GM19238 (cell line): Measurements from ENCODE around the gene NPEPPS.

ENCODE experiments used
- DNase-seq: peaks from one replicate; pipeline ENCODE4 v3.0.0; 2011; ENCODE audit warnings: low spot score; ENCODE audit not compliant: insufficient read length

NPEPPS gene

GRCh38 chr17:47628014-47628566 lies 97.2 kb downstream of the NPEPPS start:
- DNase-seq: no peak

DNA sequence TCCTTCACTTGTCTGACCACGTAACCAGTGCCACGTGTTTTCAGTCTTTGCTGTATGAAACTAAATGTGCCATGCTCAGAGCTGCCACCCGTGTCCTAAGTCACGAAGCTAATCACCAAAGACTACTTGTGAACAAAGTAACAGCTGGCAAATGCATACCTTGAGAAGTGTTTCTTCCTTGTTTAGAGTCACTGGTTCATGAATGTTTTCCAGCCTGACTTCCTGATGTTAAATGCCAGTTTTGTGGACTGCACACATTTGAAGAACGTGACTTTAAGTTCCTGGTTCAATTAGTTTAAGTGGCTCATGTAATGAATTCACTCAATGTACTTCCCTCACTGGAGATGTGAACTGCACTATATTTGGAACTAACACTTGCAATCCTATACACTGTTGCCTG lies 98.9 kb downstream of the NPEPPS start:
- no peak for DNase-seq

GRCh38 chr17:47630614-47631013 lies 99.7 kb downstream of the NPEPPS start:
- DNase-seq: no peak

DNA sequence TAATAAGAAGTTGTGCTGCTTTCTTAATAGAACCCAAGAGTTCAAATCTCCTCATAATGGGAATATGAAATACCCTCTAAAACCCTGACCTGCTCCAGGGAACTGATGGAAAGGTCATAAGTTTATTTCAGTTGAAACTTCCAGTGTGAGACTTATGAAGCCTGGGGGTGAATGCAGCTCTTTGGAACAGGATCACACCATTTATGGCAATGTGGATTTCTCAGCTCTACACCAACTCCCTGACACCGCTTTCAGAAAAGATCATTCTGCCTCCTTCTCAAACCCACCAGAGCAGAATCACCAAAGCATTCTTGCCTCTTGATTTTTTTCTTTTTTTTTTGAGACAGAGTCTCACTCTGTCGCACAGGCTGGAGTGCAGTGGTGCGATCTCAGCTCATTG lies 102.1 kb downstream of the NPEPPS start:
- no peak for DNase-seq

DNA sequence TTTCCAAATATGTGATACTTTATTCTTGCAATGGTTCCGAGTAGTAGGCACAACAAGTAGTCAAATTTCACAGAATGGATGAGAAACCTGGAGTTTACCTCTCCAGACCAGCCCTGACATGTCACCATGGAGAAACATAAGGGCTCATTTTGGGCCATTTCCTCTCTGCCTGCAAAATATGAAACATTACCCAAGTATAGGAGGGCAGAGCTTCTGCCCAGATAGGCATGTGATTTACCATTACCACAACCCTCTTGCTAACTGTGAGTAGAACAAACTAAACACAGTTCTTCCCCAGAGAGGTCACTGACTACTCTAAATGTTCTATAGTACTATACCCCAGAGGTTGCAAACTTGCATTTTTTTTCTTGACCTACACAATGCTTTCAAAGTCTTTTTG lies 103.1 kb downstream of the NPEPPS start:
- DNase-seq: no peak

DNA sequence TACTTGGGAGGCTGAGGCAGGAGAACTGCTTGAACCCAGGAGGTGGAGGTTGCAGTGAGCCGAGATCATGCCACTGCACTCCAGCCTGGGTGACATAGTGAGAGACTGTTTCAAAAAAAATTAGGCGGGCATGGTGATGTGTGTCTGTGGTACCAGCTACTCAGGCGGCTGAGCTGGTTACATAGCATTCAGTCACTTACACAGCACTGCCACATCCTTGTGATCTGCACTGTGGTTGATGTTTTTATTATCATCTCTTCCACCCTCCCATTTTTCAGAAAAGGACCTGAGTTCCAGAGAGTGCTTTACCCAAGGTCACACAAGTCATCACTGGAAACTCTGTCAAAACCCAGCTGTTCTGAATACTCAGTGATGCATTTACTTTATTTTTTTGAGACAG lies 104.0 kb downstream of the NPEPPS start:
- DNase-seq: no peak

- no peak for DNase-seq
Measured at GRCh38 chr17:47635734-47636133, 104.8 kb downstream of the NPEPPS start.

DNA sequence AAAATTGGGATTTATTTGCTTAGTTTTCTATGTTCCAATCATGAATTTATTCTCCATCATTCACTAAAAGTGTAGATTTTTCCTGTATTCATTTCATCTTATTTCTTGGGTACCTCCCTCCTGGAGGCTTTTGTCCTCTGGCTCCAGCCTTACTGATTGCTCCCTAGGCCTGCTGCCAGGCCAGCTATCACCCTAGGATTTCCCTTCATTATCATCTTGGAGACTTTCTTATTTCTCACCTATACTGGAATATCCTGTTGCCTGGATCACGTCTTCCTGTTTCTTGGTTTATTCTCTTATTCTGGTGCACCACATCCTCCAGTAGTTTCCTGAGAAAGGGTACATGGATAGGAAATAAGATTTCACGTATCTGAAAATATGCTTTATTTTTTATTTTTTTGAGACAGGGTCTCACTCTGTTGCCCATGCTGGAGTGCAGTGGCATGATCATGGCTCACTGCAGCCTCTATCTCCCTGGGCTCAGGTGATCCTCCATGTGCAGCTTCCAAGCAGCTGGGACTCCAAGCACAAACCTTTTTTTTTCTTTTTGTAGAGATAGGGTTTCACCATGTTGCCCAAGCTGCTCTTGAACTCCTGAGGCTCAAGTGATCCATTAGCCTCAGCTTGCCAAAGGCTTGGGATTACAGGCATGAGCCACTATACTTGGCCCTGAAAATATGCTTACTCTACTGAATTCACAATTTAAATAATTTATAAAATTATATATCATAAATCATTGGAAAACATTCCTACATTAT lies 105.5 kb downstream of the NPEPPS start:
- no peak for DNase-seq

GRCh38 chr17:47638903-47639302 lies 108.0 kb downstream of the NPEPPS start:
- no peak for DNase-seq

GRCh38 chr17:47640076-47640475 lies 109.2 kb downstream of the NPEPPS start:
- no peak for DNase-seq

- no peak for DNase-seq
Measured at GRCh38 chr17:47641202-47641601, 110.3 kb downstream of the NPEPPS start.

DNA sequence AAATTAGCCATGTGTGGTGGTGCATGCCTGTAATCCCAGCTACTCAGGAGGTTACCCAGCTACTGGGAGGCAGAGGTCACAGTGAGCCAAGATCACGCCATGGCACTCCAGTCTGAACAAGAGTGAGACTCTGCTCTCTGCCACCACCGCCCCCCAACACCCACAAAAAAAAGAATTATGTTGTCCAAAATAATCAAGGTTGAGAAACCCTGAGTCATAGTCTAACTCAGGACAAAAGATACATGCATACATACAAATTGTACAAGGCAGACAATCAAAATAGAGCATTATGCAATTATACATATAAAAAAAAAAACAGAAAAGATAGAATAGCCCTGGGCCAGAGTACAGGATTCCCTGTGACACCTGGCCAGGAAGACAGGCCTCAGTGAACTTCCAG lies 112.2 kb downstream of the NPEPPS start:
- DNase-seq: no peak

DNA sequence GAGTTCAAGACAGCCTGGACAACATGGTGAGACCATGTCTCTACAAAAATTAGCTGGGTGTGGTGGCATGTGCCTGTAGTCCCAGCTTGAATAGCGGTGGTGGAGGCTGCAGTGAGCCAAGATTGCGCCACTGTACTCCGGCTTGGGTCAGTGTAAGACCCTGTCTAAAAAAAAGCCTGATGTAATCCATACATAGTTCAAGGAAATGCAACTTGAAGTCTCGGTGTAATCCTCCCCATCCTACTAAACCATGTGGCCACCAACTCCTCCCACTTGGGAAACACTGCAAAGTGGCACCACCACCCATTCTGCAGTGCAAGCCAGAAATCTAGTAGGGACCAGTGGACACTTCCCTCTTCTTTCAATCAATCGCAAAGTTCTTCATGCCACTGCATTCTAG lies 113.4 kb downstream of the NPEPPS start:
- no peak for DNase-seq

GRCh38 chr17:47649153-47649971 lies 118.5 kb downstream of the NPEPPS start, which contains the start of gene KPNB1:
TSS of gene KPNB1 (plus strand) at chr17:47649919. CDS start at chr17:47650245, 326 bp downstream.
- DNase-seq: peak; percentile 79

GRCh38 chr17:47649972-47650524 lies 119.1 kb downstream of the NPEPPS start:
- no peak for DNase-seq

GRCh38 chr17:47650525-47651522 lies 119.9 kb downstream of the NPEPPS start:
- DNase-seq: peak; percentile 82

DNA sequence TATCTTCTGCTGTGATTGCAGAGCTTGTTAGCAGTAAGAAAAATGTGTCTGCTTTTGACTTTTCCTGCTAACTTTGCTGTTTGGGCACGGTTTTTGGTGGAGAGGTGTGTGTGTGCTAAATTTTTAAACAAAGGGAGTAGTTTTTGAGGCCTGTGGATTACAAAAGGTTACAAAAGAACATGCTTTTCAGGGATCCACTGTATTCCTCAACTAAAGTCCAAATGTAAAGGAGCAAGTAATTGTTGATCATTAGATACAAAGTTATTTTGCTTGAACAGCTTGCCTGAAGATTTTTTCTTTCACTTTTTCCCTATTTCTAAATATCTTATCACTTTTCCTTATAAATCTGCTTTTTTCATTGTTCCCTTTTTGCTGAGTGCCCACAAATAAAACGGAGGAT lies 120.8 kb downstream of the NPEPPS start:
- DNase-seq: no peak

DNA sequence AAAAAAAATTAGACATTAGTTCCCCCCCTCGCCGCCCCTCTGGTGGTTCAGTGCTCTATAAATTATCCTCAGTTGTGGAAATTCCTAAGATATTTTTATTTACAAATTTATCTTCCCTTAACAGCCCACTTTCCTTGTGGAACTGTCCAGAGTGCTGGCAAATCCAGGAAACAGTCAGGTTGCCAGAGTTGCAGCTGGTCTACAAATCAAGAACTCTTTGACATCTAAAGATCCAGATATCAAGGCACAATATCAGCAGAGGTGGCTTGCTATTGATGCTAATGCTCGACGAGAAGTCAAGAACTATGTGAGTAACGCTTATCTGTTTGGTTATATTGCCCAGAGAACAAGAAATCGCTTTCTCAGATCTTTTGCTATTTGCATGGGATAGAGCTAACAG lies 121.7 kb downstream of the NPEPPS start:
- DNase-seq: no peak

- no peak for DNase-seq
Measured at GRCh38 chr17:47653442-47653841, 122.5 kb downstream of the NPEPPS start.

DNA sequence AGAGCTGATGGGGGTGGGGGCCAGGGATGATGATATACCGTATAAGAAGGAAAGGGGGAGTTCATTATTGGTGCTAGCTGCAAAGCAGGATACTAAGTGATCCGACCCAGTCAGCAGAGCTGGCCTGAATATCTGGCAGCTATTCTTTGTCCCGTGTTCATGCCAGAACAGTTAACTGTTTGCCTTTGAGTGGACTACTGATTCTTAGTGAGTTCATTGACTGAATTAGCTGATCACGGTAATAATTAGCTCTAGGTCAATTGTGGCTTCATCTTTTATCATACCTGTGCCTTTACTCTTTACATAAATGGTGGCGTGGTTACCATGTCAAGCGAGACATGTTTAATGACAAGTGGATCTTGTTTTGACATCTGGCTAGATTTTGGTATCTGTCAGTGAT lies 124.1 kb downstream of the NPEPPS start:
- no peak for DNase-seq

DNA sequence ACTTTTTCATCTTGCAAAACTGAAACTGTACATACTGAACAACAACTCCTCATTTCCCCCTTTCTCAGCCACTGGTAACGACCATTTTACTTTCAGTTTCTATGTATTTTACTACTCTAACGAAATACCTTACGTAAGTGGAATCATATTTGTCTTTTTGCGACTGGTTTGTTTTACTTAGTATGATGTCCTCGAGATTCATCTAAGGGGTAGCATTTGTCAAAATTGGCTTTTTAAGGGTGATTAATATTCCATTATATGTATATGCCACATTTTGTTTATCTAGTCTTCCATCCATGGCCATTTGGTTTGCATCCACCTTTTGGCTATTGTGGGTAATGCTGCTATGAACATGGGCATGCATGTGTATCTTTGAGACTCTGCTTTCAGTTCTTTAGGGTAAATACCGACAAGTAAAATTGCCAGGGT lies 129.2 kb downstream of the NPEPPS start:
- no peak for DNase-seq
